GM11168 (cell line): Measurements from ENCODE around the gene AAK1.
"Not testable (repeated sequence)": the region's sequence is repeated elsewhere in the genome, so short reads cannot be mapped to it uniquely, and the experiment has no call there.

Experiments used
- in situ Hi-C: fragments of 300-500 bp; cut with MboI; formaldehyde crosslinking; loops from one replicate; pipeline ENCODE4 v1.12.0; 2022; ENCODE audit warnings: low sequenced_read_pairs; ENCODE audit not compliant: unreplicated experiment

AAK1 gene

GRCh38 chr2:69579536-69579935, 64.0 kb downstream of the AAK1 start:
- in situ Hi-C loops = no loop called here

DNA sequence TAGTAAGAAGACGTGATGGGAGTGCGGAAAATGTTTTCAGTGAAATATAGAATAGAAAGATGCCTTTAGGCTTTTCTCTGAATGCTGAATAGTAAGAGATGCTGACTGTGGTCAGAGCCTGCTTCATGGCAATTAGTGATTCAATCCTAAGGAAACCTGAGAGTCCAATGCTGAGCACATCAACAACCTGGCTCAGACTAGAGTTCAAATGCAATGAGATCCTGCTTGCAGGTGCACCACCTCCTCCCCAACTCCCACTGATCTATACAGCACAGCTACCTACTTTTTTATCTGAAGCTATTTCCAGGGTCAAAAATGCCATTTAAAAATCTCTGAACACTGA, 65.4 kb downstream of the AAK1 start:
- in situ Hi-C loops = no loop called here

DNA sequence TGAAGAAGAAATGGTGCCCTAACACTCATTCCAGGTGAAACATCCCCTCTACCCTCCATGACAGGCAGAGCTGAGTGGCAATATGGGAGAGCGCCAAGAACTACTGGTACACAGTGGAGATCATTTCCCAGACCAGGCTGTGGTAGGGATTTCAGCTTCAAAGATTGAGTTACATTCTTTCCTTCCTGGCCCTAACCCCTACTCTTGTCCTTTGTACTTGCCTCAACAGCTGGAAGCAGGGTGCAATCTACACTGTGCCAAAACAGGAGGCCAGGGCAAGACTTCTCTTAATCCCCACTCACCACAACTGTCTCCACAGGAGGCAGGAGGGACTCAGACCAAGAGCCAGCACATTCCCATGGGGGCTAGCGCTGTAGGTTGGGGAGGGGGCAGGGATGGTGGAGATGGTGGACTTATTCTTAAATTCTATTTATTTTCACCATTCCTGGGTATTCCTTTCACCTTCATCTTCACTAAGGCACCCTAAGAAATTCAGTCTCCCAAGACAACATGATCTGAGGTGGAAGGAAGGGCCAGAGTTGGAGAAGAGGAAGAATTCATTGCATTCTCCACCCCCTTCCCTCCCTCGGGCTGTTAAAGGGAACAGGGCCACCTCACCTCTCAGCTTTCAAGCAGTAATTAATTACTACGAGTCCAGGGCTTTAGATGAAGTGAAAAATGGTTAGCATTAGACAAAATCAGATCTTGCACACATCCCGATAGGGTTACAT, 65.9 kb downstream of the AAK1 start:
- in situ Hi-C loops = no loop called here

GRCh38 chr2:69576880-69577279, 66.7 kb downstream of the AAK1 start:
- in situ Hi-C loops = no loop called here

GRCh38 chr2:69575926-69576325, 67.6 kb downstream of the AAK1 start:
- in situ Hi-C loops = no loop called here

DNA sequence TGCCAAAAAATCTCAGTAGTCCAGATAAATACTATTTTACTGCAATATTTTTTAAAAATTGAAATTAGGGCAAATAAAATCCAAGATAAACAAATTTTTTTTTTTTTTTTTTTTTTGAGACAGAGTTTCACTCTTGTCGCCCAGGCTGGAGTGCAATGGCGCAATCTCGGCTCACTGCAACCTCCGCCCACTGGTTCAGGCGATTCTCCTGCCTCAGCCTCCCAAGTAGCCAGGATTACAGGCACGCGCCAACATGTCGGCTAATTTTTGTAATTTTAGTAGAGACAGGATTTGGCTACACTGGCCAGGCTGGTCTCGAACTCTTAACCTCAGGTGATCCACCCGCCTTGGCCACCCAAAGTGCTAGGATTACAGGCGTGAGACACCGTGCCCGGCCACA, 68.2 kb downstream of the AAK1 start:
- in situ Hi-C loops = not testable (repeated sequence)

GRCh38 chr2:69572641-69573040, 70.9 kb downstream of the AAK1 start:
- in situ Hi-C loops = loop anchor here (25.0 kb wide), 1 partner anchor 240 kb away; no protein-coding TSS in a partner anchor

DNA sequence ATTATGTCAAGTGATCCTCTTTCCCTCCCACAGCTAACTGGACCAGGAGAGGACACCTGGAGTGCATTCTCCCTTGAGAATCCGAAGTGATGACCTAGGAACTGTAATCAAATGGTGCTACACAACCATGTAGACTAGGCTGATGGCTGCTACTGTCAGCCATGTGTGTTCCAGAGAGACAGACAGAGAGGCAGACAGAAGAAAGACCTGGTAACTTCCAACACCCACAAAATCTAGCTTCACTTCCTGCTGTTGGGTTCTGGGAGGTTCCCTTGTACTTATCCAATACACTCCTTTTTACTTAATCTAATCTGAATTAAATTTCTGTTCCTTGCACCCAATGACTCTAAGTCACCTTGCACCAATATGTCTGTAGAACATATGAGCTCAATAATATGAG, 72.3 kb downstream of the AAK1 start:
- in situ Hi-C loops = loop anchor here (25.0 kb wide), 1 partner anchor 241 kb away; no protein-coding TSS in a partner anchor

DNA sequence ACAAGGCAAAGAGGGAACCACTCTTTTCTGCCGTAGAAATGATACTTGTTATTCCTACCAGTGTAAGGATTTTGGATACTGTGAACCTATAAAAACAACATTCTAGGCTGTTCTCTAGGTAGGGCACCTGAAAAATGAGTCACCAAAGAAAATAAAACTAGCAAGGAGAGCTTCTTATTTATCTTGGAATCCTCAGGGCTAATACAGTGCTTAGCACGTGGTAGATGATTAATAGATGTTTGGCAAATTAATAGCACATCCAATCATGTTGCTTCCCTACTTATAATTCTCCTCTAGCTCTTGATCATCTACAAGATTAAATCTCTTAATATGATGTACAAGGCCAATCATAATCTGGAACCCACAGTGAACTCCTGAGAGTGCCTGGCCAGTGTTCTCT, 73.1 kb downstream of the AAK1 start:
- in situ Hi-C loops = loop anchor here (25.0 kb wide), 1 partner anchor 242 kb away; no protein-coding TSS in a partner anchor

DNA sequence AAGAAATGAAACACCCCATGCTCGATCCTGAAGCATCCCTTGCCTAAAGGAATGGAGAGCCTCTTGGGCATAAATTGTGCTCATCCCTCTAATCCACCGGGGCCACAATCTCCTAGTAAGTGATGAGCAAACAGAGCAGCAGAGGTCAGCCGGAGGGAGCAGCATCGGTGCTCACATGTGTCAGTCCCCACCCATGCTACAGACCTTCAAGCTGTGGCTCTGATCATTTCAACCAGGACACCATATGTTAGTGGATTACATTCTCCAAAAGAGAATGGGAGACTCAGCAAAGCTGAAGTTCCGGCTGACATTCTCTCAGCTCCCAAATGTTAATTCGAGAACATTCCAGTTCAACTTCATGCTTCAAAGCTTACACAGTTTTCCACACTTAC, 75.6 kb downstream of the AAK1 start:
- in situ Hi-C loops = loop anchor here (25.0 kb wide), 1 partner anchor 244 kb away; no protein-coding TSS in a partner anchor

- in situ Hi-C loops = loop anchor here (25.0 kb wide), 1 partner anchor 245 kb away; no protein-coding TSS in a partner anchor
These were observed 76.2 kb downstream of the AAK1 start for GRCh38 chr2:69567157-69567908.

GRCh38 chr2:69566669-69567068, 76.9 kb downstream of the AAK1 start:
- in situ Hi-C loops = loop anchor here (25.0 kb wide), 1 partner anchor 246 kb away; no protein-coding TSS in a partner anchor

DNA sequence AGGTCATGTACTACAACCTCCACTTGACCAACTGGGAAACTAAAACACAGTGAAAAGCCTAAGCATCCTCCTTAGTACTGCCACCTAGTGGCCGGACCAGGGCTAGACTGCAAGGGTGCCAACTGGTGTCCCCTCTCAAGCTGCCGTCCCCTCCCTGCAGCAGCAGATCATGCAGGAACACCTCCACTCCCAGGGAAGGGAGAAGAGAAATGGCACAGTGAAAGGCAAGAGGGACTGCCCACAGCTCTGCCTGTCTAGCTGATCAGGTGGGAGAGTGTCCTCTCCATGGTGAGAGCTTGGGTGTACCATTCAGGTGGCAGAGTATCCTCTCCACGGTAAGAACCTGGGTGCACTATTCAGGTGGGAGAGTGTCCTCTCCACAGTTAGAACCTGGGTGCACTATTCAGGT, 78.1 kb downstream of the AAK1 start:
- in situ Hi-C loops = loop anchor here (25.0 kb wide), 1 partner anchor 247 kb away; no protein-coding TSS in a partner anchor

DNA sequence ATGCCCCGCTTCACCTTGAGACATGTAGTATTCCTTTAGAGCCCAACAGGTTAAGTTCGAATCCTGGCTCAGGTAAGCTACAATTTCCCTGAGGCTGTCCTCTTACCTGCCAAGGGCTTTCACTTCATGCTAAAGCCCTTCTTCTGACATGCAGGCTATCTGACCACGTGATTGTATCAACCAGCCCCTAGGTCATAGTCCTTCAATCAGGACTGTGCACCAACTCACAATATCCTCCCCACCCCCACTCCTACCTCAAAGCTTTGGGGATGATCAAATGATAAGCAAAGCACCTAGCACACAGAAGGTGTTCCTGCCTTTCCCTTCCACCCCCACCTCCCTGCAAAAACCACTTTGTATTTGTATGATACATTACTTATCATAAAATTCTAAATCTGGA, 78.9 kb downstream of the AAK1 start:
- in situ Hi-C loops = loop anchor here (5.0 to 25.0 kb wide), 2 partner anchors 148 to 248 kb away; no protein-coding TSS in a partner anchor

DNA sequence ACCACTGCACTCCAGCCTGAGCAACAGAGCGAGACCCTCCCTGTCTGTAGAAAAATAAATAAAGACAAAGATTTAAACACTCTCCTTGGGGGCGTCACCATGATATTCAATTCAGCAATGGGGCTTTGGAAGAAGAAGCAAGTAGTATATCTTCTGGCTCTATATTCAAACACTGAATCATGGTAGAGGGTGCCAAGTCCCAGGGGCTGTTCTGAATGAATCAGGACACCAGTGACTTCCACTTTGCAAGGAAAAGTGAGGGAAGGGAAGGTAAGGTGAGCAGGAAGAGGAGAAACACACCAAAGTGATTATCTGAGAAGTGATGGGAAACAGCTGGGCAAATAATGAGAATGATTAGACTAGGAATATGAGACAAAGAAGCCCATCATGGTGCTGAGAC, 80.5 kb downstream of the AAK1 start:
- in situ Hi-C loops = loop anchor here (5.0 to 25.0 kb wide), 2 partner anchors 149 to 249 kb away; no protein-coding TSS in a partner anchor

GRCh38 chr2:69561101-69561500, 82.4 kb downstream of the AAK1 start:
- in situ Hi-C loops = loop anchor here (5.0 to 25.0 kb wide), 2 partner anchors 151 to 251 kb away; no protein-coding TSS in a partner anchor

DNA sequence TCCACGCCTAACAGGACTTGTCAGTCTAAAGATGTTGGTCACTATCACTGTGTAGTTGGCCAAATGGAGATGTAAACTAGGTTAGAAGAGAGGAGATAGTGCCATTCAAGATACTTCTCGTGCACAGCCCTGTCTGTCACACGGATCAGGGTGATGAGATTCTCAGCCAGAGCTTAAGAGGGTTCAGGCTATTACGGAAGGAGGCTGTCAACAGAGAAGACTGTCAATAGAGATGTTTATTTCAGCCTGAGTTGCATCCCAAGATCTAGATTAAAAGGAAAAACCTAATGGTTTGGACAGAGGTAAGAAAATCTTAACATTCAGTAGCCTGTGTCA, 83.4 kb downstream of the AAK1 start:
- in situ Hi-C loops = loop anchor here (5.0 to 25.0 kb wide), 2 partner anchors 152 to 252 kb away; no protein-coding TSS in a partner anchor

DNA sequence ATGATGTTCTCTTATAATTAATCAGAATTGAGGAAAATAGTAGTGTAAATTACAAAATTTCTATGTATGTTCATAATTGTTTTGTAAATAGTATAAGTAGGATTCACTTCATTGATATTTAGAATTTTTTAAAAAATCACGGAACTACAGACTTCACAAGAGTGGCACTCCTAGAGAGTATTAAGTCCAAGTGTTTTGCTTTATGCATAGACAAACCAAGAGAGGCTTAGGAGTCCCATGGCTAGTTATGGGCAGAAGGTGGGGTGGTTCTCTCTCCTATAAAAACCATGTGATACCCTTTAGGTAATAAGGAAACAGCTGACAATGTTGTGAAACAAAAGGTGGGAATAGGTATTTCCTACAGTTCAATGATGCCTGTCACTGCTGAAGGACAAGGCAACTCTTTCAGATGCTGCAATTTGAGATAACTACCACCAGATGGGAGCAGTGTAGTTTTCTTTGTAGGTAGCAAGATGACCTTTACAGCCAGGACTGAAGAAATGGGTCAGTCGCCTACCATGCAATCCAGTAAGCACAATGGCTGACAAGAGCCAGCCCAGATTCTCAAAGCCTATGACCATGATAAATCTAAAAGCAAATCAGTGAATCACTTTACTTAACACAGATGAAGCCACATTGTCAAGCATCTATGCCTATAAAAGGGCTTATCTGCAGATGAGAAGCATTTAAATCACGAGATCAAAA, 83.9 kb downstream of the AAK1 start:
- in situ Hi-C loops = loop anchor here (5.0 to 25.0 kb wide), 2 partner anchors 153 to 253 kb away; no protein-coding TSS in a partner anchor

DNA sequence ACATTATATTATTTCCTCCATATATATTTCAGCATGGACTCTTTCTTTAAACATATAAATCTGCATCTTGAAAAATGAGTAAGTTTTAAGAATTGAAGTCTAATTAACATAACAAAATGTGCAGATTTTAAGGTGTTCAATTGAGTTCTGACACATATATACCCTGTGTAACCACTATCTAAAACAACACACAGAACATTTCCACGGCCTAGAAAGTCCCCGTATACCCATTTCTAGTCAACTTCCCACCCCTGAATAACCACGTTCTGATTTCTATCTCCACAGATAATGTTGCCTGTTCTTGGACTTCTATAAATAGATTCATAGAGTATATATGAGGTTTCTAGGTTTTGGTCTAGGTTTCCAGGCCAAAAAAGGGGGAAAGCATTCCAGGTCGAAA, 87.5 kb downstream of the AAK1 start:
- in situ Hi-C loops = loop anchor here (25.0 kb wide), 1 partner anchor 256 kb away; no protein-coding TSS in a partner anchor

- in situ Hi-C loops = loop anchor here (25.0 kb wide), 1 partner anchor 257 kb away; no protein-coding TSS in a partner anchor
These were observed 88.6 kb downstream of the AAK1 start for GRCh38 chr2:69554981-69555380.
